ENCODE results near the gene YEATS2.

The YEATS2 gene

DNA sequence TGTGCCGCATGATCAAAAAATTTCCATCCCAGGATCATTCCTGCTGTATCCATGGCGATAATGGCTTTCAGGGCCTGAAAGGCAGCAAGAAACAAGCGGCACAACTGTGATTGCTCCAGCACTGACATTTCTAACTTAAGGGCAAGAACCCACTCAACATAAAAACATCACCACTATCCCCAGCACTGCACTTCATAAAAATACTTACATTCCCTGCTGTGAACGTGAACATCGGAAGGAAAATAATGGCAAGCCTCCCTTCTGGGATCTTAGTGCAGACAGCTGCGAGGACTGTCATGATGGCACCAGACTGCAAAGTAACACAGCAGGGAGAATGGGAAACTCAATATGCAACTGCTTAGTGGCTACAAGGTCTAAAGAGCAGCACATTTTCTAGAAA lies 135.9 kb downstream of the YEATS2 start:
- no peaks in the 10 kb centered on the region for H3K4me1 ChIP-seq
- TF ChIP-seq, protein P1, sequence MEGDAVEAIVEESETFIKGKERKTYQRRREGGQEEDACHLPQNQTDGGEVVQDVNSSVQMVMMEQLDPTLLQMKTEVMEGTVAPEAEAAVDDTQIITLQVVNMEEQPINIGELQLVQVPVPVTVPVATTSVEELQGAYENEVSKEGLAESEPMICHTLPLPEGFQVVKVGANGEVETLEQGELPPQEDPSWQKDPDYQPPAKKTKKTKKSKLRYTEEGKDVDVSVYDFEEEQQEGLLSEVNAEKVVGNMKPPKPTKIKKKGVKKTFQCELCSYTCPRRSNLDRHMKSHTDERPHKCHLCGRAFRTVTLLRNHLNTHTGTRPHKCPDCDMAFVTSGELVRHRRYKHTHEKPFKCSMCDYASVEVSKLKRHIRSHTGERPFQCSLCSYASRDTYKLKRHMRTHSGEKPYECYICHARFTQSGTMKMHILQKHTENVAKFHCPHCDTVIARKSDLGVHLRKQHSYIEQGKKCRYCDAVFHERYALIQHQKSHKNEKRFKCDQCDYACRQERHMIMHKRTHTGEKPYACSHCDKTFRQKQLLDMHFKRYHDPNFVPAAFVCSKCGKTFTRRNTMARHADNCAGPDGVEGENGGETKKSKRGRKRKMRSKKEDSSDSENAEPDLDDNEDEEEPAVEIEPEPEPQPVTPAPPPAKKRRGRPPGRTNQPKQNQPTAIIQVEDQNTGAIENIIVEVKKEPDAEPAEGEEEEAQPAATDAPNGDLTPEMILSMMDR (IDR thresholded peaks at IDR 0.05) = no peak
- no peak overlapping the region for H3K27ac ChIP-seq
- no peaks in the 10 kb centered on the region for H3K27me3 ChIP-seq
- no peak for DNase-seq
- peaks cover 23 to 81% (median 57%) of the 10 kb centered on the region in 3 donors for H3K36me3 ChIP-seq
- no peaks in the 10 kb centered on the region for H3K9me3 ChIP-seq
- no peak overlapping the region for H3K4me3 ChIP-seq
- intact Hi-C loops (cut with DNase I; ENCODE audit: low total_unique reads) = no loop called here

DNA sequence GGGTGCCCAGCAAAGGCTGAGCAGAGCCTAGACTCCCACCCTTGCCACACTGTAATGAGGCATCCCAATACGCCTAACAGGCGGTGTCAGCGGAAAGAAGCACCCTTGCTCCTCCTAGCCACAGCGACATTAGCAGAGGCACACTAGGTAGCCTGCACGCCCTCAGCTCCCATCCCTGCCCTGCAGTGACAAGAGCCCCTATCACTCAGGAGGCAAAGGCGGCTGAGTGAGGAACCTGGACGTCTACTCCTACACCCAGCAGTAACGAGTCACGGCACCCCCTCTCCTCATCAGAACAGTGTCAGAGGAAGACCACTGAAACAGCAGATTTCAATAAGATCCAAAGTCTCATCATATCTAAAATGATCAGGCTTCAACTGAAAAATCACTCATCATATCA lies 139.8 kb downstream of the YEATS2 start:
- TF ChIP-seq, protein P1 (IDR thresholded peaks at IDR 0.05) = no peak
- no peak for DNase-seq
- intact Hi-C loops (cut with DNase I; ENCODE audit: low total_unique reads) = no loop called here
- Histone ChIP-seq H3K4me1 (no peaks in the 10 kb centered on the region), H3K27me3 (no peaks in the 10 kb centered on the region), H3K27ac (no peak overlapping the region), H3K9me3 (no peaks in the 10 kb centered on the region), H3K4me3 (no peak overlapping the region), H3K36me3 (peaks cover 56 to 84% (median 70%) of the 10 kb centered on the region in 3 donors)

DNA sequence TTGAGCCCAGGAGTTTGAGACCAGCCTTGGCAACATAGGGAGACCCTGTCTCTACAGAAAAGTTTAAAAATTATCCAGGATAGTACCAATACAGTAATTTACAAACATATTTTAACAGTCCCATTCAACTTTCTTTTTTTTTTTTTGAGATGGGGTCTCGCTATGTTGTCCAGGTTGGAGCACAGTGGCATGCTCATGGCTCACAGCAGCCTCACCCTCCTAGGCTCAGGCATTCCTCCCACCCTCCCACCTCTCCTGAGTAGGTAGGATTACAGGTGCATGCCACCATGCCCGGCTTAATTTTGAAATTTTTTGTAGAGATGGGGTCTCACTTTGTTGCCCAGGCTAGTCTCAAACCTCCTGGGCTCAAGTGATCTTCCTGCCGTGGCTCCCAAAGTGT lies 140.3 kb downstream of the YEATS2 start:
- Histone ChIP-seq H3K36me3 (peaks cover 55 to 84% (median 69%) of the 10 kb centered on the region in 3 donors), H3K4me3 (no peak overlapping the region), H3K27me3 (no peaks in the 10 kb centered on the region), H3K4me1 (no peaks in the 10 kb centered on the region), H3K9me3 (no peaks in the 10 kb centered on the region), H3K27ac (no peak overlapping the region)
- DNase-seq = no peak
- TF ChIP-seq, protein P1 (IDR thresholded peaks at IDR 0.05) = no peak
- intact Hi-C loops (cut with DNase I; ENCODE audit: low total_unique reads) = no loop called here

- Histone ChIP-seq H3K9me3 (no peaks in the 10 kb centered on the region), H3K36me3 (peaks cover 62 to 80% (median 71%) of the 10 kb centered on the region in 3 donors), H3K27me3 (no peaks in the 10 kb centered on the region), H3K4me3 (no peak overlapping the region), H3K27ac (no peak overlapping the region), H3K4me1 (no peaks in the 10 kb centered on the region)
- no peak for DNase-seq
- intact Hi-C loops (cut with DNase I; ENCODE audit: low total_unique reads) = no loop called here
- TF ChIP-seq, protein P1 (IDR thresholded peaks at IDR 0.05) = no peak
Measured at GRCh38 chr3:183839751-183840150, 142.2 kb downstream of the YEATS2 start.

DNA sequence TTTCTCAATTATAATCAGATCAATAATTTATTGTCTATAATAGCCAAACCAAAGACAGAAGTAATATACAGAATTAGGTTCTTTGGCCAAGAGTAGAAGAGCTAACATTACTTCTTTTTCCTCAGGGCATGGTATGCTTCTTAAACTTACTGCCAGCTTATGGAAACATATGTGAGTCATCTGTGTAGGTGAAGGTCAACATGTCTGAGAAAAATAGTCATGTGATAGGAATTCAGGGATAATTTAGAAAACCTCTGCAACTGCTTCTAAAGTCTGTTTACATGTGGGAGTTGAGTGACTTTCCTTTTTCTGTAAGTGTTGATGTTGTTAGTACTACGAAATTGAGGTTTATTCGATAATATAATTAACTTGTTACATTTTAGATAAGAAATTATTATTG lies 147.0 kb downstream of the YEATS2 start:
- no peaks in the 10 kb centered on the region for H3K9me3 ChIP-seq
- H3K36me3 ChIP-seq = peaks cover 79 to 84% (median 80%) of the 10 kb centered on the region in 3 donors
- no peaks in the 10 kb centered on the region for H3K27me3 ChIP-seq
- TF ChIP-seq, protein P1 (IDR thresholded peaks at IDR 0.05) = no peak
- H3K4me3 ChIP-seq = no peak overlapping the region
- intact Hi-C loops (cut with DNase I; ENCODE audit: low total_unique reads) = no loop called here
- no peaks in the 10 kb centered on the region for H3K4me1 ChIP-seq
- no peak overlapping the region for H3K27ac ChIP-seq
- DNase-seq = no peak

GRCh38 chr3:183845090-183845489 lies 147.5 kb downstream of the YEATS2 start:
- intact Hi-C loops (cut with DNase I; ENCODE audit: low total_unique reads) = no loop called here
- no peaks in the 10 kb centered on the region for H3K4me1 ChIP-seq

More at GRCh38 chr3:183845090-183845489, 147.5 kb downstream of the YEATS2 start:
- Histone ChIP-seq H3K4me3 (no peak overlapping the region), H3K27ac (no peak overlapping the region), H3K27me3 (no peaks in the 10 kb centered on the region), H3K9me3 (no peaks in the 10 kb centered on the region), H3K36me3 (peaks cover 77 to 79% (median 79%) of the 10 kb centered on the region in 3 donors)
- no peak for DNase-seq
- TF ChIP-seq, protein P1 (IDR thresholded peaks at IDR 0.05) = no peak

Measured in tibial artery (tissue), 4 donors.